ENCODE results near the gene ACOT13.

DNA sequence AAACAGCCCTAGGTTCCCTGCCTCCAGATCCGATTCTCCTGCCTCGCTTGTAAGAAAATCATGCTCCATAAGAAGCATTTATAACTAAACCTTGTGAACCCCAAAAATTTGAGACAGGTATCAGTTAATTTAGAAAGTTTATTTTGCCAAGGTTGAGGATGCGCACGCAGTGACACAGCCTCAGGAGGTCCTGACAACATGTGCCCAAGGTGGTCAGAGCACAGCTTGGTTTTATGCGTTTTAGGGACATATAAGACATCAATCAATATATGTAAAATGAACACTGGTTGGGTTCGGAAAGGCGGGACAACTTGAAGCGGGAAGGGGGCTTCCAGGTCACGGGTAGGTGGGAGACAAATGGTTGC is 2.1 kb downstream of the ACOT13 start:
- TF ChIP-seq, protein P1, sequence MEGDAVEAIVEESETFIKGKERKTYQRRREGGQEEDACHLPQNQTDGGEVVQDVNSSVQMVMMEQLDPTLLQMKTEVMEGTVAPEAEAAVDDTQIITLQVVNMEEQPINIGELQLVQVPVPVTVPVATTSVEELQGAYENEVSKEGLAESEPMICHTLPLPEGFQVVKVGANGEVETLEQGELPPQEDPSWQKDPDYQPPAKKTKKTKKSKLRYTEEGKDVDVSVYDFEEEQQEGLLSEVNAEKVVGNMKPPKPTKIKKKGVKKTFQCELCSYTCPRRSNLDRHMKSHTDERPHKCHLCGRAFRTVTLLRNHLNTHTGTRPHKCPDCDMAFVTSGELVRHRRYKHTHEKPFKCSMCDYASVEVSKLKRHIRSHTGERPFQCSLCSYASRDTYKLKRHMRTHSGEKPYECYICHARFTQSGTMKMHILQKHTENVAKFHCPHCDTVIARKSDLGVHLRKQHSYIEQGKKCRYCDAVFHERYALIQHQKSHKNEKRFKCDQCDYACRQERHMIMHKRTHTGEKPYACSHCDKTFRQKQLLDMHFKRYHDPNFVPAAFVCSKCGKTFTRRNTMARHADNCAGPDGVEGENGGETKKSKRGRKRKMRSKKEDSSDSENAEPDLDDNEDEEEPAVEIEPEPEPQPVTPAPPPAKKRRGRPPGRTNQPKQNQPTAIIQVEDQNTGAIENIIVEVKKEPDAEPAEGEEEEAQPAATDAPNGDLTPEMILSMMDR (conservative IDR thresholded peaks at IDR 0.05) = no peak
- no peak for TF ChIP-seq ZFX (IDR thresholded peaks at IDR 0.05)

Data from C4-2B (cell line).